Breast epithelium (tissue), 4 donors: ENCODE results near the gene FBXO27. TPM values are rescaled to one million over a fixed set of nuclear protein-coding genes. Genes with fewer than 3 reads are reported as not detected.

Experiments
- DNase-seq, 2 donors: peaks; one replicate each; pipeline ENCODE4 v3.0.0-alpha.2; 2019; ENCODE audit warnings: low spot score in 2 of 2
- H3K27ac ChIP-seq, 2 donors: fragments of 200-600 bp; sonication (generic) in 1 of 2; one replicate each; pipeline ENCODE4 v1.5.1; 2016 to 2019; ENCODE audit warnings: mild to moderate bottlenecking in 1 of 2
- H3K27me3 ChIP-seq, 2 donors: fragments of 200-600 bp; sonication (generic) in 1 of 2; one replicate each; pipeline versions ENCODE4 v1.5.1 to v1.6.0; 2017 to 2019; ENCODE audit warnings: control low read depth in 1 of 2, mild to moderate bottlenecking in 1 of 2
- H3K36me3 ChIP-seq: fragments of 200-600 bp; one replicate; pipeline ENCODE4 v1.5.1; 2019
- H3K4me1 ChIP-seq, 2 donors: fragments of 200-600 bp; sonication (generic); one replicate each; pipeline ENCODE4 v1.5.1; 2016 to 2019; ENCODE audit warnings: control low read depth in 1 of 2
- H3K4me3 ChIP-seq, 3 donors: fragments of 200-600 bp; sonication (generic); 1 replicate in 2 of 3; 2 replicates in 1 of 3; pipeline ENCODE4 v1.5.1; 2016 to 2019; ENCODE audit warnings: mild to moderate bottlenecking in 3 of 3, moderate library complexity in 2 of 3
- H3K9me3 ChIP-seq, 2 donors: fragments of 200-600 bp; sonication (generic) in 1 of 2; one replicate each; pipeline ENCODE4 v1.5.1; 2016 to 2019; ENCODE audit warnings: control low read depth in 1 of 2
- CTCF ChIP-seq, 3 donors: fragments of 450-650 bp; IDR thresholded peaks; one replicate each; pipeline ENCODE4 v1.5.1; 2016 to 2017; ENCODE audit warnings: antibody characterized with exemption in 3 of 3, mild to moderate bottlenecking in 3 of 3, moderate library complexity in 3 of 3
- POLR2A ChIP-seq: fragments of 450-650 bp; IDR thresholded peaks from one replicate; pipeline ENCODE4 v1.6.1; 2016; ENCODE audit warnings: antibody characterized with exemption, mild to moderate bottlenecking, moderate library complexity
- POLR2AphosphoS5 ChIP-seq, 3 donors: sonication (generic); formaldehyde crosslinking; IDR thresholded peaks; one replicate each; pipeline ENCODE4 v1.6.1; 2017; ENCODE audit warnings: antibody characterized with exemption in 3 of 3
- intact Hi-C: fragments of 100-400 bp; cut with DNase I; formaldehyde crosslinking; loops from one replicate; pipeline ENCODE4 v1.15.1; 2023; ENCODE audit warnings: low total_unique reads
- total RNA-seq, 3 donors: library from RNA; depleted of rRNA; stranded (reverse); fragments of >200 nt; gene quantifications; one replicate each; pipeline ENCODE4 v1.1.0, GENCODE V29; 2016

The FBXO27 gene
- total RNA-seq, 3 donors from 2014 or later: 2.6 to 7.2 (median 5.1) TPM

DNA sequence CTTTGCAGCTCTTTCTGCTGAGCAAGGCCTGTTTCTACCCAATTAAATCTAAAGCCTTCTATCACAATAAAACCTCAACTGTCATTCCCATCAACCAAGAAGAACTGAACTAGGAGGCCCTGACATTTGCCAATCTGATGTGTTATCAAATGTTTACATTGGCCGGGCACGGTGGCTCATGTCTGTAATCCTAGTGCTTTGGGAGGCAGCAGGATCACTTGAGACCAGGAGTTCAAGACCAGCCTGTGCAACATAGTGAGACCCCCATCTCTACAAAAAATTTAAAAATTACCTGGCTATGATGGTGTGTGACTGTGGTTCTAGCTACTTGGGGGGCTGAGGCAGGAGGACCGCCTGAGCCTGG lies 54.0 kb downstream of the FBXO27 start:
- no peak for TF ChIP-seq POLR2A
- no peak for TF ChIP-seq CTCF (IDR thresholded peaks at IDR 0.05)
- TF ChIP-seq POLR2AphosphoS5 (IDR thresholded peaks at IDR 0.05): no peak

GRCh38 chr19:38977445-38978325 lies 54.7 kb downstream of the FBXO27 start:
- intact Hi-C loops: no loop called here
- TF ChIP-seq POLR2A: no peak
- TF ChIP-seq POLR2AphosphoS5 (IDR thresholded peaks at IDR 0.05): no peak
- TF ChIP-seq CTCF (IDR thresholded peaks at IDR 0.05): no peak
- DNase-seq: no peak
- H3K9me3 ChIP-seq: peaks cover 0 to 11% of the 10 kb centered on the region in 2 donors
- no peak overlapping the region for H3K4me3 ChIP-seq
- H3K27ac ChIP-seq: no peak overlapping the region
- H3K36me3 ChIP-seq: no peaks in the 10 kb centered on the region
- no peaks in the 10 kb centered on the region for H3K27me3 ChIP-seq
- no peaks in the 10 kb centered on the region for H3K4me1 ChIP-seq

More for the DNA sequence above, 54.0 kb downstream of the FBXO27 start:
- Histone ChIP-seq H3K4me1 (no peaks in the 10 kb centered on the region), H3K27ac (no peak overlapping the region), H3K36me3 (no peaks in the 10 kb centered on the region), H3K27me3 (no peaks in the 10 kb centered on the region), H3K9me3 (peaks cover 0 to 11% of the 10 kb centered on the region in 2 donors), H3K4me3 (no peak overlapping the region)
- DNase-seq: no peak
- intact Hi-C loops: no loop called here

DNA sequence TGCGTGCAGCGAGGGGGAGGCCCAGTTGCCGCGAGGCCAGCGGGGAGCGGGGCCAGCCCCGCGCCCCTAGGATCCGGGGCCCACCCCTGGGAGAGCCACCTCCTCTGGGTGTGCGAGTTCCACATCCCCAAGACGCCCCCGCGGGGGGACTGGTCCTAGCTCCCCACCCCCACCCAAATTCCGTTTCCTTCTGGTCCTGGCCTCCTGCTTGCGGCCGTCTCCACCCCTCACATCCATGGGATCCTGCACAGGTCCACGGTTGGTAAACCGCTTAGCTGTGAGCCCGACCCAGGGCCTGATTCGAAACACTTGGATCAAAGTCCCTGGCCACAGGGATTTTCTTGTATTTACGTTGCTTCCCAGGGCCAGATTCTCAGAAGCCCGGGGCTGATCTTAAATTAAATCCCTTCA lies 56.5 kb downstream of the FBXO27 start:
- intact Hi-C loops: no loop called here

GRCh38 chr19:38975214-38975860 lies 57.0 kb downstream of the FBXO27 start, which contains the start of gene FBXO17:
Gene FBXO17, minus strand, starts transcription at chr19:38975742. Its CDS starts 25,423 bp downstream, at chr19:38950319.
- Histone ChIP-seq H3K27ac (peak within 1 kb of the TSS; percentile 70 to 92), H3K36me3 (no peaks in the 10 kb centered on the region), H3K4me1 (no peaks in the 10 kb centered on the region), H3K9me3 (peaks cover 0 to 2% of the 10 kb centered on the region in 2 donors), H3K27me3 (no peaks in the 10 kb centered on the region), H3K4me3 (peak within 1 kb of the TSS; percentile 56 to 81 (median 68))
- intact Hi-C loops: no loop called here
- TF ChIP-seq POLR2AphosphoS5 (IDR thresholded peaks at IDR 0.05) (peak in 1 of 3 donors; percentile 41), CTCF (IDR thresholded peaks at IDR 0.05) (no peak), POLR2A (no peak)
- peak in 1 of 2 donors; percentile 55 for DNase-seq

More for the DNA sequence above, 56.5 kb downstream of the FBXO27 start:
- DNase-seq: no peak
- Histone ChIP-seq H3K27me3 (no peaks in the 10 kb centered on the region), H3K4me3 (peak overlapping the region; percentile 56 to 81 (median 68)), H3K36me3 (no peaks in the 10 kb centered on the region), H3K9me3 (peaks cover 0 to 7% of the 10 kb centered on the region in 2 donors), H3K4me1 (no peaks in the 10 kb centered on the region), H3K27ac (peak overlapping the region; percentile 70 to 92)
- TF ChIP-seq POLR2A (no peak), POLR2AphosphoS5 (IDR thresholded peaks at IDR 0.05) (no peak), CTCF (IDR thresholded peaks at IDR 0.05) (no peak)
